SK-N-MC (cell line): ENCODE measurements around the gene PCDH12.

Experiments
- EZH2 ChIP-seq: fragments of 200-600 bp; sonication (generic); IDR thresholded peaks from one replicate; pipeline ENCODE4 v1.6.1; 2017; ENCODE audit warnings: antibody characterized with exemption
- POLR2AphosphoS5 ChIP-seq: IDR thresholded peaks from 2 replicates; pipeline ENCODE4 v1.6.1; 2012; ENCODE audit warnings: mild to moderate bottlenecking, low read depth, low read length, borderline replicate concordance

DNA sequence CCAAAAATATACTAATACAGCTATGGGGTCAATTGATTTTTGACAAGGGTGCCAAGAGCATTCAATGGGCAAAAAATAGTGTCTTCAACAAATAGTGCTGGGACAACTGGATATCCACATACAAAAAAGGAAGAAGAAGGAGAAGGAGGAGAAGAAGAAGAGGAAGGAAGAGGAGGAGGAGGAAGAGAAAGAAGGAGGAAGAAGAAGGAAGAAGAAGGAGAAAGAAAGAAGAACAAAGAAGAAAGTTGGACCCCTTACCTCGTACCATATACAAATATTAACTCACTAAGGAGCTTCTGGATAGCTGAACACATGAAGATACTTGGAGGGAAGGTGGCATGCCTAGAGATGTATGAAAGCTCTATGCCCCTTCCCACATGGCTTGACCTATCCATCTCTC lies 51.5 kb downstream of the PCDH12 start:
- TF ChIP-seq EZH2 (no peak), POLR2AphosphoS5 (no peak)
